LoVo (cell line): ENCODE results near the gene STAG1.
"Not testable (repeated sequence)": the region's sequence is repeated elsewhere in the genome, so short reads cannot be mapped to it uniquely, and the experiment has no call there.

Experiments
- DNase-seq: peaks from one replicate; pipeline ENCODE4 v3.0.0-alpha.2; 2016; ENCODE audit warnings: low spot score

STAG1 gene

DNA sequence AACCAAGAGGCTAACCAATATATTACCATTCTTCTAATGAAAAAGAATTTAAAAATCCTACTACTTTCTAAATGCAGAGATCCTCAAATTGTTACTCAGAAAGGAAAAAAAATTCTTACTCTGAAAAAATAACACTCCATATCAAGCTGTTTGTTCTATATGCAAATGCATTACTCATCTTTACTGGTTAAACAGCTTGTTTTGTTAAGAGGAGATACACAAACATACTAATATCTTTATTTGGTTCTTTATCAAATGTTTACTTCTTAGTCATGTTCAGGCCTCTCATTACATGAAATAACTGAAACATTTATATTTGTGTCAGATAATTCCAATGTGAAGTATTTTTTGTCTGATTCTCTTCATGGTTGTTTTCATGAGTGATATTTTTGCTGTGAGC, 355.3 kb downstream of the STAG1 start:
- DNase-seq, result no peak

DNA sequence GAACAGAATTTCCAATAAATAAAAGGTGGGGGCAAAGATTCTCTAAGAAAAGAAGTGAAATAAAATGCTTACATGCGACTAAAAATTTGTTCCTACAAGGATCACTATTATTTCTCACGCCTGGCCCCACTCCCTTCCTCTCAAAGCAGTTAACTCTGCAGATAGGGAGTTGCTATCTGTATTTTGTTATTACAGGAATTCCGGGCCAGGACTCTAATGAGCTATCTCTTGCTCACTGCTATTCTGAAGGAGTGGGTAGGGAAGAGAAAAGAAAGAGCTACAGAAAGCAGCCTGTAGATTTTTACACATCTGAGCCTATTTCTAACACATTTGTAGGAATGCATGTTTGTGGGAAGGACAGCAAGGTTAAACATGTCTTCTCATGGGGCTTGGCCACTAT, 361.6 kb downstream of the STAG1 start:
- DNase-seq, result no peak

DNA sequence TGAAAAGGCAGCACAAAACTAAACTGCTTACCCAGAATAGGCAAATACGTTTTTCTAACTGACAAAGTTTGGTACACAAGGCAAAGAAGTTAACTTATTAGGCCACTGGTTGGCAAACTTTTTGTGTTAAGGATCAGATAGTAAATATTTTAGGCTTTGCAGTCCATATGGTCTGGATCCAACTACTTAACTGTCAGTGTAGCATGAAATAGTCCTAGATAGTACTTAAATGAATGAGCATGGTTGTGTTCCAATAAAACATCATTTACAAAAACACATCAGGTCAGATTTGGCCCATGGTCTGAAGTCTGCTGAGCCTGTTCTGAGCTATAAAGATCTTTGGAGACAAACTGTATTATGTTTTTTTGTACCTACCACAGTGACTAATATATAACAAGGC, 365.1 kb downstream of the STAG1 start:
- no peak for DNase-seq

DNA sequence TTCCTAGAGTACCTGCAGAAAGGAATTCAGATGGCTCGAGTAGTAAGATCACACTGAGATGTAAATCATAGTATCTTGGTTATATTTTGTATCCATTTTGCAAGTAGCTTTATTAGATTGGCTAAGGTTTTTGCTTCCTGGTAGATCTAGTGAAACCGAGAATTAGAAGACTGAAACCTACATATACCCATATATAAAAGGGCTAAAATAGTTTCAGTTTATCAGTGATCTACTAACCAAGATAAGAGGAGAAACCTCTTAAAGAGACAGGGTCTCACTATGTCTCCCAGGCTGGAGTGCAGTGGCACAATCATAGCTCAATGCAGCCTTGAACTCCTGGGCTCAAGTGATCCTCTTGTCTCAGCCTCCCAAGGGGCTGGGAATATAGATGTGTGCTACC, 366.7 kb downstream of the STAG1 start:
- no peak for DNase-seq

DNA sequence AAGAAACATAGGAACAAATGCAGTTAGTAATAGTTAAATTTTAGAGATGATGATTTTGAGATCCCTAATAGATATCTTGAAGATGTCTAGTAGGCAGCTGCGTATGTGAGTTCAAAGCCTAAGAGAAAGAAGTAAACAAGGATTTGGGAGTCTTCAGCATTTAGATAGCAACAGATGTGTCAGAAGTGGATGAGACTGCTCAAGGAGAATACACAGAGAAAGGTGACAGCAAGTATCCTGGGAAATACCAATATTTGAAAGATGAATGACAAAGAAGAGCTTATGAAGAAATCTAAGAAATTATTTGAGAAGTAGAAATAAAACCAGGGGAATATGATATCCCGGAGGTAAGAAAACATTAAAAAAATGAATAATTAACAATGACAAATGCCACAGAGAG, 371.1 kb downstream of the STAG1 start:
- DNase-seq, result no peak

DNA sequence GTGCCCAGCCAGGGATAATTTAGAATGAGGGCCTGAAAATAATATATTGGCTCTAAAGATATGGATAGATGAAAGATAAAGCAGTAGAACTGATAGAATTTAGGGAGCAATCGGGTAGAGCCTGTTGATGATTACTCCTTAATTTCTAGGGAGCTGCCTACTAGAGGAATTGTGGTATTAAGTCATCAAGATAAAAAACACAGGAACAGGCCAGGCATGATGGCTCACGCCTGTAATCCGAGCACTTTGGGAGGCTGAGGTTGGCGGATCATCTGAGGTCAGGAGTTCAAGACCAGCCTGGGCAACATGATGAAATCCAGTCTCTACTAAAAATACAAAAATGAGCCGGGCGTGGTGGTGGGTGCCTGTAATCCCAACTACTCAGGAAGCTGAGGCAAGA, 371.6 kb downstream of the STAG1 start:
- no peak for DNase-seq

DNA sequence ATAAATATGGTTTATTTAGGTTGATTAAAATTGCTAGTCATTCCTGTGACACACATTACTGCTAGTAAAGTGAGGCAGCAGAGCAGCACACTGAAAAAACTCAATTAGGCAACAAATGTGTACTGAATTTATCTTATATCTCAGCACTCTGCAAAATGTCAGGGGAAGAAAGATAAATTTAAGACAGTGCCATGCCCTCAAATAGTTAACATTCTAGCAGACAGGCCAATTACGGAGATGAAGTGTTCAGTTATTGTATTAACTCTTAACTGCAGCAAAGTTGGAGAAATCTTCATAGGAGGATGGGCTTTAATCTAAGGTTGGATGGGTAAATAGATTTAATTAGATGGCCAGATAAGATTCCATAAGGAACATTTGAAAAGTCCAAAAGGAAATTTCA, 374.2 kb downstream of the STAG1 start:
- no peak for DNase-seq

DNA sequence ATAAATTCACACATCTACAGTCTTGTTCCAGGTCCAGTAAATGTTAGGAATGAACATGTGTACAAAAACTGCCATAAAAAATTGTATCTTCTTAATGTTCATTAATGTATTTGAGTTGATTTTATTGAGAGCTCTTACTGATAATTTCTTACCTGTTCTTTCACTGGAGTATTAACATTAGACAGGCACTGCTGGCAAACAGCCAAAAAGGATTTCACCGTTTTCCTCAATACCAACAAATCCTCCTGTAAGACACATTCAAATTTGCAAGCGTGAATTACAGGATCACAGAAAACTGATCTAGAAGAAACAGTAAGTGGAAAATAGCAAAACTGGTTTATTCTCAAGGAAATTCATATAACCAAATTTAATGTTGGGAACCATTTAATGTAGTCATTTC, 374.7 kb downstream of the STAG1 start:
- DNase-seq, result no peak

DNA sequence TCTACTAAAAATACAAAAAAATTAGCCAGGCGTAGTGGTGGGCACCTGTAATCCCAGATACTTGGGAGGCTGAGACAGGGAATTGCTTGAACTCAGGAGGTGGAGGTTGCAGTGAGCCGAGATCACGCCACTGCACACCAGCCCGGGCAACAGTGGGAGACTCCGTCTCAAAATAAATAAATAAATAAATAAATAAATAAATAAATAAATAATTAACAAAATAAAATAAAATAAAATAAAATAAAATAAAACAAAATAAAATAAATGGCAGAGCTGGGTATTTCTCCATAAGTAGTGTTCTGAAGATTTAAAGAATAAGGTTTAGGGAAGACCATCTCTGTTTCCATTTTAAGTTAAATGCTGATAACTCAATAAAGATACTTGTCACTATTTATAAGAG, 376.4 kb downstream of the STAG1 start:
- not testable (repeated sequence) for DNase-seq

DNA sequence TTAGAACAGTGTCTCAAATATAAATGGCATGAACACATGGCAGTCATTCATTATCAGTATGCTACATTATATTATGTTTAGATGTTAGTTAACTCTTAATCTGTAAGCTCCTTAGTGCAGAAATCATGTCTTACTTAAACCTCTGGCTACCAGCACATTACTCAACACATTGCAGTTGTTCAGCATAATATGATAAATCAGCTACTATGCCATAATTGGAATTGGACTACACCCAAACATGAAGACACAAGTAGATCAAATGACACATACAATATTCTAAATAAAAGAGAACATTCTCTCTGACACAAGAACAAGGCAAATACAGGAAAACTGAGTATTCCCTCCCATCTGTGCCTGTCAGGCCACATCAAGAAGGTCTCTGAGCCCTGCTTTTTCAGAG, 385.9 kb downstream of the STAG1 start:
- DNase-seq, result no peak

DNA sequence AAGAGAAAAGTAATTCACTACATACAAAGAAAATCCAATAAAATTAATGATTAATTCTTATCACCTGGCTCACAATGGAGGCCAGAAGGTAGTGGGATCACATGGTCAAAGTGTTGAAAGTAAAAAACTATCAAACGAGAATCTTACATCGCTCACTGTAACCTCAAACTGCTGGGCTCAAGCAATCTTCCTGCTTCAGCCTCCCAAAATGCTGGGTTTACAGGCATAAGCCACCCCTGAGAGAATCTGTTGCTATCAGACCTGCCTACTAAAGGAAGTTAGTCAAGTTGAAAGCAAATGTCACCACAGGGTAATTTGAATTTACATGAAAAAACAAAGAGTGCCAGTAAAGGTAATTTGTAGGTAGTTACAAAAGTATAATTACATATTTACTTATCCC, 398.7 kb downstream of the STAG1 start:
- DNase-seq, result no peak

DNA sequence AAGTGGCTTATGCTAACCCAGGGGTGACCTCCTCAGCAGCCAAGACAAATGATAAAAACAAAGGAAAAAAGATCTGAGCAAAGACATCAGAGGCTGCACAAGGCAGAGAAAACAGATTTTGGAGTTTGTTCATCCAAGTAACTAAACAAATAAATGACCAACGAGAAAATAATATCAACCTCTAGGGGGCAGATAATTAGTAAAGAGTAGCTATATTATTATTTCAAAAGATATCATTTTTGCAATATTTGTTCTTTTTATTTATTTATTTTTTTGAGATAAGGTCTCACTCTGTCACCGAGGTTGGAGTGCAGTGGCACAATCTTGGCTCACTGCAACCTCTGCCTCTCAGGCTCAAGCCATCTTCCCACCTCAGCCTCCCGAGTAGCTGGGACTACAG, 400.3 kb downstream of the STAG1 start:
- no peak for DNase-seq

DNA sequence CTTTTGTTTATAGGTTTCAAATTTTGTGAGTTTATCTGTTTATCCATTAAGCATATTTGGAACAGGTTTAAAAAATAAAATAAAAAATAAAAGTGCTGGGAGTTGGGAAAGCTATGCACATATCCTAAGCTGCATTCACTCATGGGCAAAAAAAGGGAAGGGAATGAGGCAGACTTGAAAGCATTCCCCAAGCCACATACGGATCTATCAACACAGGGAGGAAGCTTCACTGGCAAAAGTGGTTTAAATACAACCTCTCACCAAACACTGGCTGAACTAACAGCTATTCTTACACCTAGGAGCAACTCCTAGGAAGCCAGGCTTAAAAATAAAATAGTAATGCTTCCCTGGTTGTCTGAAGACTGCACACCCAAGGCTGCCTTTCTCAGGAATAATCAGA, 400.8 kb downstream of the STAG1 start:
- DNase-seq, result no peak

DNA sequence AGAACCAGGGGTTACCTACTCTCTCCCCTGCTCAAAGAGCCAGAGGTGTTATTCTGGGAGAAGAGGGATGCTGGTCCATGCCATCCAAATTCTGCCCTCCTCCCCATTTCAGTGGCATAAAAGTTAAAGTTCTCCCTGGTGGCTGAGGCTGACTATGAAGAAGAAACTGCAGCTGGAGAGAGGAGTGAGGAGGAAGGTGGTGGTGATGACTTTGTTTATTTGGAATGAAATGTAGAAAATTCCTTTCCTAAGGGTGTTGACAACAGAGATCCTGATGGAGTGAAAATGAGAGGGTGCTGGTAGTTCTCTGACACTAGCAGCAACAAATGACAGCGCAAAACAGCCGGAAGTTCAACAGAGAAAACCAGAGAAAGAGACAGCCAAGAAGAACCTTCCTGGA, 401.6 kb downstream of the STAG1 start:
- DNase-seq, result no peak

DNA sequence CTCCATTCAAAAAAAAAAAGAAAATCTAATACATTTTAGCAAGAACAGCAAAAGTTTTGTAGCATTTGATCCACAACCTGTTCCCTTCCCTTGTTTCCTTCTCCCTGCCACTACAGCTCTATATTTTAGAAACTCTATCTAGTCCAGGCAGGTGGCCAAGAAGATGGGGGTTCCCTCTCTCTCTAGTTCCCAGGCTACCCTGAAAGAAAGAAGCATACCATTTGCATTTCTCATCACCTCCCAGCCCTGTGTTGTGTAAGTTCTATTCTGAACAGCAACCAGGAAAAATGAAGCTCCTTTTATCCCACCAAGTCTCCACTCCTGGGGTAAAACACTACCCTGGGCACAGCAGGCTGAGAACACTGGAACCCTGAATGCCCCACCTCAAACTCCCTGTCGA, 402.0 kb downstream of the STAG1 start:
- DNase-seq, result no peak

DNA sequence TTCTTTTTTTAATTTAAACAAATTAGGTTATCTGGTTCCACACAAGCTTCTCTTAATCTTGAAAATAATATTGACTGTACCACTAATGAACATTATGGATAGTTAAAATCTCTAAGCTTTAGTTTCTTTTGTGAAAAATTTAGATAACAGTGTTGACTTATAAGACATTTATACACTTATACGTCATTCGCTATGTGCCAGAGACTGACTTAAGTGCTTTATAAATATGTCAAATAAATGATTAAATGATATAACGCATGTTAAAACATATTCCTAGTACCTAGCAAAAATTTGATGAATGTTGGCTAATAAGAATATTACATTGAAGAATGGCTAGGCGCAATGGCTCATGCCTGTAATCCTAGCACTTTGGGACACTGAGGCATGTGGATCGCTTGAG, 405.7 kb downstream of the STAG1 start:
- no peak for DNase-seq

DNA sequence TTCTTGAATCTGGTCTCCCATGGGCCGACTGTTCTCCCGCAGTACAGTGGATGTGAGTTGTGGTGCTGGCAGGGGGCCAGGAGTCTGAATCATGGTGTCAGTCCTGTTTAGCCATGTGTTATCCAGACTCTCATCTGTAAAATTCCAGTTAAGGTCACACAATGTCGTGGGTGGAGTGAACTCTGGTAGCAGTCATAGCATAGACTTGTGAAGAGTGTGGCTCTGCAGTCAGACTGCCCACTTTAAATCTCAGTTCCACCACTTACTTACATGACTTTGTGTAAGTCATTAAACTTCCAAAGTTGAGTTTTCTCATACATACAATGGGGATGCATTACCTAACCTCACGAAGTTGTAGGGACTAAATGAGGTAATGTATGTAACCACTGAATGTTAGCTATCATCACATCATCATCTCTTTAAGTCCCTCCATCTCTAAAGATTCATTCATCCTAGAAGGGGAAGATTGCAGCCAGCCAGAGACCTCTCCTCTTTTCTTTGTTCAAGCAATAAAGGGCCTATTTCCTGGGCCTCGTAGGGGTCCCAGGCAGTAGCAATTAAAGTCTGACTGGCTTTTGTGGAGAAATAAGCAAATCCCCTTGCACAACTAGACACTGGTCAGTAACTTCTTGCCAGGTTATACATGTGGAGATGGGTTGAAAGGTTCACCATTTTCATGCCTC, 408.2 kb downstream of the STAG1 start:
- DNase-seq, result peak; percentile 63

DNA sequence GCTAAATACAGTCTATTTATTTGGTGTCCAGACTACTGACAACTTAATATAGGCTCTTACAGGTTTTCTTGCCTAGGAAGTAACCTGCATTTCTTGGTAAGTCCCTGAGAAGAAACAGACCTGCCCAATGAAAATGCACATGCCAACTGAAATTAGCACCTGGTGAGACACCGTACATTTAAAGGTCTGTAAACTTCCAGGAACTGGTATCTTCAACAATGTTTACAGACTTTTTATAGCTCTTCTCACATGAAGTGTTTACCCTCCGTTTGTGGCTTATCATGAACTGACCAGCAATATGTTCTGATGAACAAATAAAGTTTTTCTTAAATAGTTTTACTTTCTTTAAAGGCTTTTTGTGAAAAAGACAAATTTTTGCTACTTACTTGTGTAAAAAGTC, 408.7 kb downstream of the STAG1 start:
- no peak for DNase-seq

DNA sequence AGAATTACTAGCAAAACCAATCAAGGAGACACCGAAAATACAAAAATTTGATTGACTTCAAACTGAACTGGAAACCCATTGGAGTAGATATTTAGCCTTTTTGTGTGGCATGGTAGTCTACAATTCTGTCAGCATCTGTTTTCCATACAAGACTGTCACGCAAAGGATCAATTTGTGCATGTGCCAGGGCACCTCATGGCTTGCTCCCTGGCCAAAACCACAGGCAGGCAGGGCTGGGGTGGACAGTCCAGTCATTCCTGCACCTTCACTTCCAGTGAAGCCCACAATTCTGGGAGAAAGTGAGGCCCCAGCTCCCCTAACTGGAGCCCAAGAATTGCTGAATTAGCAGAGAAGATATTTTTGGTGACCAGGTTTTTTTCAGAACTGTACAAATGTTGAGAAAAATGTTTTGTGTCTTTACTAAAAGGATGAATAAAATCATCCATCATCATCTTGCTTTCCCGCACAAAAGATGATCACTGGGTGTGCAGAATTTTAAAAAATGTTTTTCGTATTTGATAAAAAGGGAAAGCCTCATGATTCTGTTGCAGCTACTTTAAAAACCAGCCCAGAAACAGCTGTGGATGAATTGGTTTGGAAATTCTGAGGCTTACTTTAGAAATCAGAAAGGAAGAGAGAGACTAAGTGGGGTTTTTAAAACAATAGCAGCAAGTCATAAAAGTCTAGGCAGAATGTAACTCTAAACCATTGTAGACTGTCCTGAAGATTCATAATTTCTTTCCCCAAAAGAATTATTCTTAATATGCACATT, 415.7 kb downstream of the STAG1 start:
- DNase-seq, result no peak

DNA sequence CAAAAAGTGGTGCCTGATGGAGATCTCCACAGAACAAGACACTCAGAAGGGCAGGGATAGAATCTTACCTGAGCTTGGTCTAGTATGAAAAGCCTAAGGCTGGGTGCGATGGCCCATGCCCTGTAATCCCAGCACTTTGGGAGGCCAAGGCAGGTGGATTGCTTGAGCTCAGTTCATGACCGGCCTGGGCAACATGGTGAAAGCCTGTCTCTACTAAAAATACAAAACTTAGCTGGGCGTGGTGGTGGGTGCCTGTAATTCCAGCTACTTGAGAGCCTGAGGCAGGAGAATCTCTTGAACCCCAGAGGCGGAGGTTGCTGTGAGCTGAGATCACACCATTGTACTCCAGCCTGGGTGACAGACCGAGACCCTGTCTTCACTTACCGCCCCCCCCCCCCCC, 417.5 kb downstream of the STAG1 start:
- not testable (repeated sequence) for DNase-seq

DNA sequence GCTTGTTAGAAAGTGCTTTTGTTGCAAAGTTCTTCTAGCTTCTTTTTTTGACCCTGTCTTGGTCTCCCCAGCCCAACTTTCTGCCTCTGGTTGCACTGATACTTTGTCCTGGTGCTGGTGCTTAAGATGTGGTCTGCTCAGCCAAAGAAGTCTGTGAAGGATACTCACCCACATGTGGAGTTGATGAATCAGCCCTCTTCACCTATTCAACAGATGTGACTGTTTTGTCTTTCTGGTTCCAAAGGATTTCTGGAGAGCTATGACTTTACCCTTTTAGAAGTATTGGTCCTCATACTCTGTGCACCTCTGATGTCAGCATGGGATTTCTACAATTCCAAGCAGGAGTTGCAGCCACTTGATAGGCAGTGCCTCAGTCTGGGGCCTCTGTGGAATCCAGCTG, 418.0 kb downstream of the STAG1 start:
- no peak for DNase-seq

DNA sequence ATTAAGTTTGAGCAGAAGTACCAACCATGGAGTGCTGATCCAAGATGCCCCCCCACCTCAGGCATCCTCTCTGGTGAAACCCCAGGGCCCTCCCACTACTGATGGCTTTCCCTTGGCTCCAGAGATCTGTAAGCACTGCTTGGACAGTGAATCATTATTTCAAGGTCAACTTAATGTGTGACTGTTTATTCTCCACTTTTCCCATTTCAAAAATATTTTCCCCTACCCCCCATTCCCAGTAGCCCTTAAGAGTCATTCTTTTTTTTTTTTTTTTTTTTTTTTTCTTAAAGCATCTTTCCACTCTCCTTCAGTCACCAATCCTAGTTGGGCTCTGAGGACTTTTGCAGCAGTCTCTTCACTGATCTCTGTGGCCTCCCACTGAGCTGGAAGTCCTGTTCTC, 419.4 kb downstream of the STAG1 start:
- DNase-seq, result no peak

DNA sequence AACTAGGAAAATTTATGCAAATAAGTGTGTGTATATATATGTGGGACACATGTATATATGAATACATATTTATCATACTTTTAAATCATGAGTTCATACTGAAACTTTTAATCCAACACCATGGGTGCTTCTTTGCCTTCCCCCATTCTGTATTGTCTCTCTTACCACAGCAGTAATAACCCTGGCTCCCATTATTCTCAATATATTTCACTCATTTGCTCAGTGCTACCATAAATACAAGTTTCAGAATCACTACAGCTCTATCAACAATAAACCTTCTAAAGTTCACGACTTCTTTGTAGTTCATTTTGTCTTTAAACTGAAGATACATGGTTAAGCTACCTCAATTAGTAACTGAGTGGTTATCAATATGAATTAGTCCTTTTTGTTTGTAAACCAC, 419.9 kb downstream of the STAG1 start:
- no peak for DNase-seq

DNA sequence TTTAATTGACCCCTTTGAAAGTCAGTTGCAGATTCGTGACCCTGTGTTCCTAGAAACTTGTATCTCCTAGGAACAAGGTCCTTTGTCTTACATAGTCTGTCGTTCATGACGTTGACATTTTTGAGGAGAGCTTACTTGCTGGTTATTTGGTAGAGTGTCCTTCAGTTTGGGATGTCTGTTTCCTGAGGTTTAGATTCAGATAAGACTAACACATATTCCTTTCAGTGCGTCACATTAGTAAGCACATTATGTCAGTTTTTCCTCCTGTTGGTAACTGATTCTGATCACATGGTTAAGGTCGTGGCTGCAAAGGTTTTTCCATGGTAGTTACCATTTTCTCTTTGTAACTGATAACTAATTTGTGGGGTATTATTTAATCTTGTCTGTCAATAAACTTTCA, 421.3 kb downstream of the STAG1 start:
- no peak for DNase-seq
